Measurements from ENCODE around the gene ATF7IP2.
"Not testable (repeated sequence)": the region's sequence is repeated elsewhere in the genome, so short reads cannot be mapped to it uniquely, and the experiment has no call there.

ATF7IP2 gene

DNA sequence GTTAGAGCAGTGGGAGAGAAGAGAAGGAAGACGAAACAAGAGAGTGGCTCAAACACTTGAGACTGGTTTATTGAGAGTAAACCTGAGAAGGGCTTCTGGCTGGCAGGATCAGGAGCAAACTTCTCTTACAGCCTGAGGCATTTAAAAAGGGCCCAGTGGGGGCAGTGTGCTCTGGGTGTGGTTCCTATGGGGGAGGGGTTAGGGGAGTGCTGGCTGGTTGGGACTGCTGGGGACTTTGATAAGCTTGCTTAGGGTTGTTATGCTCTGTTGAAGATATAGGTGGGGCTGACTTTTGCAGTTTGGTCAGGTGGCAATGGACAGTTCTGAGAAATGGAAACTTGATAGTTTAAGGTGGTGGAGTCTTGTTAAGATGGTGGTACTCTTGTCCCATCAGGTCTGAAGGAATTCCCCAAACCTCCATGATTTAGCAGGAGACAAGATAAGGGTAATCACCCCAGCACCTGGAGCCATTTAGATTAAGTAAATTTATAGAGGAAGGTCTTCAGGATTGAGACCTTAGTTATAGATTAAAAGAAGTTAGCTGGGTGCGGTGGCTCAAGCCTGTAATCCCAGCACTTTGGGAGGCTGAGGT is 115.3 kb downstream of the ATF7IP2 start:
- TF ChIP-seq TAF1 (IDR thresholded peaks at IDR 0.05; ENCODE audit: borderline replicate concordance, low read depth, low read length) (no peak), POLR2AphosphoS5 (IDR thresholded peaks at IDR 0.05; ENCODE audit: low read depth, low read length) (no peak)
- no peak for FAIRE-seq
- no peak for DNase-seq (ENCODE audit: insufficient read length)

DNA sequence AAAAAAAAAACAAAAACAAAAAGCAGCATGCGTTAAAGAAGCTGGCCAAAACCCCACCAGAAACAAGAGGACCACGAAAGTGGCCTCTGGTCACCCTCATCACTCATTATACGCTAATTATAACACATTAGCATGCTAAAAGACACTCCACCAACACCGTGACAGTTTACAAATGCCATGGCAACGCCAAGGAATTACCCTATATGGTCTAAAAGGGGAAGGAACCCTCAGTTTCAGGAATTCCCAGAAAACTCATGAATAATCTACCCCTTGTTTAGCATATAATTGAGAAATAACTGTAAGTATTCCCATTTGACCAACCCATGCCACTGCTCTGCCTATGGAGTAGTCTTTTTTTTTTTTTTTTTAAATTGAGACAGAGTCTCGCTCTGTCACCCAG is 116.9 kb downstream of the ATF7IP2 start:
- no peak for TF ChIP-seq POLR2AphosphoS5 (IDR thresholded peaks at IDR 0.05; ENCODE audit: low read depth, low read length)
- TF ChIP-seq TAF1 (IDR thresholded peaks at IDR 0.05; ENCODE audit: borderline replicate concordance, low read depth, low read length), result no peak
- no peak for TF ChIP-seq POLR2A (IDR thresholded peaks at IDR 0.05; ENCODE audit: low read depth, low read length)
- FAIRE-seq, result no peak
- DNase-seq (ENCODE audit: insufficient read length), result no peak

DNA sequence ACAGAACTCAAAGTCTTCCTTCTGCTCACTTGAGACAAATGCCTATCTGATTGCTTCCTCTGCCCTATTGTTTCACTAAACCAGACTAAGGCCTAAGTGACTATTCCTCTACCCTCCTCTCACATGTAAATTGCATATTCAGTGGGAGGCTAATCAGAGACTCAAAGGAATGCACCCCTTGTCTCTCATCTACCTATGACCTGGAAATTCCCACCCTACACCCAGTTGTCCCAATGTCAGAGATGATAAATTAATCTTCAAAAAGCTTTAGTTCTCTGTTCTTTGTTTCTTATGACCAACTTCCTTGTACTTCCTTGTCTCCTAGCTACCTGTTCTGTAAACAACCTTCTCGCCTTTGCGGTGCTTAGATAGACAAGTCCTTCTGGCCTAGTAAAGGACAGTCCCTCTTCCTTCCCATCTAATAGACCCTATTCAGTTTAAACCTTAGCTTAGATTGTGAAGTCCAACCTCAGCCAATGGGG is 118.6 kb downstream of the ATF7IP2 start:
- no peak for FAIRE-seq
- DNase-seq (ENCODE audit: insufficient read length), result no peak
- no peak for TF ChIP-seq POLR2AphosphoS5 (IDR thresholded peaks at IDR 0.05; ENCODE audit: low read depth, low read length)
- TF ChIP-seq TAF1 (IDR thresholded peaks at IDR 0.05; ENCODE audit: borderline replicate concordance, low read depth, low read length), result no peak
- no peak for TF ChIP-seq POLR2A (IDR thresholded peaks at IDR 0.05; ENCODE audit: low read depth, low read length)

DNA sequence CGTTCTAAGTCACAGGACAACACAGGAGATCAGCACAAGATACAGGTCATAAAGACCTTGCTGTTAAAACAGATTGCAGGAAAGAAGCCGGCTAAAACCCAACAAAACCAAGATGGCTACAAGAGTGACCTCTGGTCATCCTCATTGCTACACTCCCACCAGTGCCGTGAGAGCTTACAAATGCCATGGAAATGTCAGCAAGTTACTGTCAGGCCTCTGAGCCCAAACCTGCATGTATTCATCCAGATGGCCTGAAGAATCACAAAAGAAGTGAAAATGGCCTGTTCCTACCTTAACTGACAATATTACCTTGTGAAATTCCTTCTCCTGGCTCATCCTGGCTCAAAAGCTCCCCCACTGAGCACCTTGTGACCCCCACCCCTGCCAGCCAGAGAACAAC is 119.4 kb downstream of the ATF7IP2 start:
- not testable (repeated sequence) for DNase-seq (ENCODE audit: insufficient read length); FAIRE-seq

DNA sequence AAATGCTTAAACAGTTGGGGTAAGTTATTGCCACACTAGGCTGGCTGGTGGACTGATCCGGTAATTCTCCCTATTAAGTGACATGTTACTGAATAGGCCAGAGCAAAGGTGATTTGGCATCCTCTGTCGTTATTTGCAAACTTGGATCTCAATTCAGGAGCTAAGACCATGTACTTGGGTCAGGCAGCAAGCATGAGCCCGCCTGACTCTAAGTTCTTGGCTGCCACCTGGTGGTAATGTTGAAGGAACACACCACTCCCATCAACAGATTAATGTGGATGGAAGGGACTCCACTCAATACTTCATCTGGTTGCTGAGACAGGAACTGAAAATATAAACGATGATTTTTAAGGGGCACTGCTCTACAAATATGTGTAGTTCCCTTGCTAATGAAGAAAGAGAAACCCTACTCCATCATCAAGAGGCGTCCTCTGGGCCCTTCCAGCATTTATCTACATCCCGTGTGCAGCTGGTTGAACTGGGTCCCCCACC is 123.7 kb downstream of the ATF7IP2 start:
- FAIRE-seq (peak; percentile 96), DNase-seq (ENCODE audit: insufficient read length) (peak; percentile 38)
- TF ChIP-seq POLR2AphosphoS5 (IDR thresholded peaks at IDR 0.05; ENCODE audit: low read depth, low read length) (no peak), TAF1 (IDR thresholded peaks at IDR 0.05; ENCODE audit: borderline replicate concordance, low read depth, low read length) (no peak), POLR2A (IDR thresholded peaks at IDR 0.05; ENCODE audit: low read depth, low read length) (no peak)

GRCh38 chr16:10510279-10510678 is 124.4 kb downstream of the ATF7IP2 start:
- FAIRE-seq (no peak), DNase-seq (ENCODE audit: insufficient read length) (no peak)
- TF ChIP-seq TAF1 (IDR thresholded peaks at IDR 0.05; ENCODE audit: borderline replicate concordance, low read depth, low read length) (no peak), POLR2AphosphoS5 (IDR thresholded peaks at IDR 0.05; ENCODE audit: low read depth, low read length) (no peak), POLR2A (IDR thresholded peaks at IDR 0.05; ENCODE audit: low read depth, low read length) (no peak)

DNA sequence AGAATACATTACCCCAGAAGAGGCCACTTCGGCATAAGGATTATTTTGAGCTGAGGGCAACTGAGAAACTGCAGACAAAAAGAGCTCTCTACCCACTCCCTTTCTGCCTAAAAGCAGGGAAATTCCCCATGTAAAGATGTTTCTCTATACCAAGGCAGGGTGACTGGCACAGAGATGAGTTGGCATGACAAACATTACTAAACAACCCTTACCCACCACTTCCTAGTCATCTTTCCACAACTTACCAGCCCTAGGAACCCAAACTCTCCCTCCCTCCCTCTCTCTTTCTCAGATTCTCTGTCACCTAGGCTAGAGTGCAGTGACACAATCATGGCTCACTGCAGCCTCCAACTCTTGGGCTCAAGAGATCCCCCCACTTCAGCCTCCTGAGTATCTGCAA is 126.0 kb downstream of the ATF7IP2 start:
- FAIRE-seq (no peak), DNase-seq (ENCODE audit: insufficient read length) (no peak)
- no peak for TF ChIP-seq POLR2AphosphoS5 (IDR thresholded peaks at IDR 0.05; ENCODE audit: low read depth, low read length)
- TF ChIP-seq TAF1 (IDR thresholded peaks at IDR 0.05; ENCODE audit: borderline replicate concordance, low read depth, low read length), result no peak
- TF ChIP-seq POLR2A (IDR thresholded peaks at IDR 0.05; ENCODE audit: low read depth, low read length), result no peak

- TF ChIP-seq TAF1 (IDR thresholded peaks at IDR 0.05; ENCODE audit: borderline replicate concordance, low read depth, low read length) (no peak), POLR2A (IDR thresholded peaks at IDR 0.05; ENCODE audit: low read depth, low read length) (no peak), POLR2AphosphoS5 (IDR thresholded peaks at IDR 0.05; ENCODE audit: low read depth, low read length) (no peak)
- DNase-seq (ENCODE audit: insufficient read length) (no peak), FAIRE-seq (peak; percentile 44)
Observed at GRCh38 chr16:10514369-10515055, 128.7 kb downstream of the ATF7IP2 start.

- DNase-seq (ENCODE audit: insufficient read length) (no peak), FAIRE-seq (no peak)
- no peak for TF ChIP-seq POLR2A (IDR thresholded peaks at IDR 0.05; ENCODE audit: low read depth, low read length)
- TF ChIP-seq POLR2AphosphoS5 (IDR thresholded peaks at IDR 0.05; ENCODE audit: low read depth, low read length), result no peak
- no peak for TF ChIP-seq TAF1 (IDR thresholded peaks at IDR 0.05; ENCODE audit: borderline replicate concordance, low read depth, low read length)
Observed at GRCh38 chr16:10517868-10518267, 132.0 kb downstream of the ATF7IP2 start.

- TF ChIP-seq TAF1 (IDR thresholded peaks at IDR 0.05; ENCODE audit: borderline replicate concordance, low read depth, low read length) (no peak), POLR2AphosphoS5 (IDR thresholded peaks at IDR 0.05; ENCODE audit: low read depth, low read length) (no peak), POLR2A (IDR thresholded peaks at IDR 0.05; ENCODE audit: low read depth, low read length) (no peak)
- DNase-seq (ENCODE audit: insufficient read length) (no peak), FAIRE-seq (no peak)
Observed at GRCh38 chr16:10518479-10519041, 132.7 kb downstream of the ATF7IP2 start.

DNA sequence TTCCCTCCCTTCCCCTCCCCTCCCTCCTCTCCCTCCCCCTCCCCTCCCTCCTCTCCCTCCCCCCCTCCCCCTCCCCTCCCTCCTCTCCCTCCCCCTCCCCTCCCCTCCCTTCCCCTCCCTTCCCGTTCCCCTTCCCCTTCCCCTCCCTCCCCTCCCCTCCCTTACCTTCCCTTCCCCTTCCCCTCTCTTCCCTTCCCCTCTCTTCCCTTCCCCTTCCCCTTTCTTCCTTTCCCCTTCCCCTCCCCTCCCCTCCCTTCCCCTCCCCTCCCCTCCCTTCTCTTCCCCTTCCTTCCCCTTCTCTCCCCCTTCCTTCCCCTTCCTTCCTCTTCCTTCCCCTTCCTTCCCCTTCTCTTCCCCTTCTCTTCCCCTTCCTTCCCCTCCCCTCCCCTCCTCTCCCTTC is 133.4 kb downstream of the ATF7IP2 start:
- TF ChIP-seq TAF1 (IDR thresholded peaks at IDR 0.05; ENCODE audit: borderline replicate concordance, low read depth, low read length) (no peak), POLR2AphosphoS5 (IDR thresholded peaks at IDR 0.05; ENCODE audit: low read depth, low read length) (no peak), POLR2A (IDR thresholded peaks at IDR 0.05; ENCODE audit: low read depth, low read length) (no peak)
- FAIRE-seq (no peak), DNase-seq (ENCODE audit: insufficient read length) (no peak)

Data from GM12892 (cell line).